Upper lobe of left lung (tissue), 6 donors: ENCODE data around the gene SLC17A9. TPM values are rescaled to one million over a fixed set of nuclear protein-coding genes. Genes with fewer than 3 reads are reported as not detected.
"Not testable (repeated sequence)": the region's sequence is repeated elsewhere in the genome, so short reads cannot be mapped to it uniquely, and the experiment has no call there.

Experiments
- ATAC-seq, 2 donors: fragments of 200-7000 bp; cut with Tn5 transposase; one replicate each; pipeline ENCODE4 v1.9.1; 2022; ENCODE audit warnings: mild to moderate bottlenecking in 2 of 2, moderate library complexity in 2 of 2; ENCODE audit not compliant: low FRiP score in 2 of 2
- DNase-seq, 2 donors: peaks; one replicate each; pipeline ENCODE4 v3.0.0-alpha.2; 2019 to 2020
- H3K27ac ChIP-seq, 4 donors: fragments of 200-600 bp; sonication (generic); one replicate each; pipeline ENCODE4 v1.5.1; 2016 to 2019
- H3K27me3 ChIP-seq, 4 donors: fragments of 200-600 bp; sonication (generic); one replicate each; pipeline ENCODE4 v1.5.1; 2017 to 2019
- H3K36me3 ChIP-seq, 4 donors: fragments of 200-600 bp; sonication (generic); one replicate each; pipeline ENCODE4 v1.5.1; 2016 to 2019
- H3K4me1 ChIP-seq, 4 donors: fragments of 200-600 bp; sonication (generic); one replicate each; pipeline ENCODE4 v1.5.1; 2018 to 2019
- H3K4me3 ChIP-seq, 4 donors: fragments of 200-600 bp; sonication (generic); one replicate each; pipeline ENCODE4 v1.5.1; 2017 to 2019; ENCODE audit warnings: mild to moderate bottlenecking in 2 of 4, moderate library complexity in 1 of 4
- H3K9me3 ChIP-seq, 4 donors: fragments of 200-600 bp; sonication (generic); one replicate each; pipeline ENCODE4 v1.5.1; 2018 to 2019
- EP300 ChIP-seq, 4 donors: sonication (generic); formaldehyde crosslinking; IDR thresholded peaks; one replicate each; pipeline ENCODE4 v1.5.1; 2017; ENCODE audit warnings: antibody characterized with exemption in 4 of 4, control low read depth in 2 of 4
- POLR2A ChIP-seq, 4 donors: fragments of 450-650 bp; IDR thresholded peaks; one replicate each; pipeline ENCODE4 v1.5.1; 2016 to 2017; ENCODE audit warnings: antibody characterized with exemption in 4 of 4, mild to moderate bottlenecking in 2 of 4
- POLR2AphosphoS5 ChIP-seq, 2 donors: sonication (generic); formaldehyde crosslinking; IDR thresholded peaks; one replicate each; pipeline ENCODE4 v1.5.1; 2017; ENCODE audit warnings: antibody characterized with exemption in 2 of 2
- WGBS, 2 donors: methylation state at CpG; one replicate each; pipeline ENCODE4 v1.1.5; 2017 to 2018; 5-methylcytosine and 5-hydroxymethylcytosine counted together
- total RNA-seq, 6 donors: library from RNA; depleted of rRNA in 4 of 6; stranded (reverse); fragments of >200 nt in 4 of 6; gene quantifications; one replicate each; pipeline versions ENCODE4 v1.1.0 to v1.2.1, GENCODE V29; 2016 to 2021
- TF ChIP-seq, protein P1 (sequence below), 6 experiments: fragments of 450-650 bp in 4 of 6; fragments of 200-600 bp in 2 of 6; sonication (generic) in 2 of 6; IDR thresholded peaks; one replicate each; pipeline ENCODE4 v1.5.1; 2016 to 2019; ENCODE audit warnings: antibody characterized with exemption in 6 of 6
- donor health status: DM: no; HTN: no; CAD: no; lungs with moderate emphysema.
- donor health status: DM: no; HTN: yes; CAD: no; lungs with severe emphysema.

SLC17A9 gene
- total RNA-seq, 6 donors from 2014 or later = 3.8 to 18.5 (median 14.4) TPM

DNA sequence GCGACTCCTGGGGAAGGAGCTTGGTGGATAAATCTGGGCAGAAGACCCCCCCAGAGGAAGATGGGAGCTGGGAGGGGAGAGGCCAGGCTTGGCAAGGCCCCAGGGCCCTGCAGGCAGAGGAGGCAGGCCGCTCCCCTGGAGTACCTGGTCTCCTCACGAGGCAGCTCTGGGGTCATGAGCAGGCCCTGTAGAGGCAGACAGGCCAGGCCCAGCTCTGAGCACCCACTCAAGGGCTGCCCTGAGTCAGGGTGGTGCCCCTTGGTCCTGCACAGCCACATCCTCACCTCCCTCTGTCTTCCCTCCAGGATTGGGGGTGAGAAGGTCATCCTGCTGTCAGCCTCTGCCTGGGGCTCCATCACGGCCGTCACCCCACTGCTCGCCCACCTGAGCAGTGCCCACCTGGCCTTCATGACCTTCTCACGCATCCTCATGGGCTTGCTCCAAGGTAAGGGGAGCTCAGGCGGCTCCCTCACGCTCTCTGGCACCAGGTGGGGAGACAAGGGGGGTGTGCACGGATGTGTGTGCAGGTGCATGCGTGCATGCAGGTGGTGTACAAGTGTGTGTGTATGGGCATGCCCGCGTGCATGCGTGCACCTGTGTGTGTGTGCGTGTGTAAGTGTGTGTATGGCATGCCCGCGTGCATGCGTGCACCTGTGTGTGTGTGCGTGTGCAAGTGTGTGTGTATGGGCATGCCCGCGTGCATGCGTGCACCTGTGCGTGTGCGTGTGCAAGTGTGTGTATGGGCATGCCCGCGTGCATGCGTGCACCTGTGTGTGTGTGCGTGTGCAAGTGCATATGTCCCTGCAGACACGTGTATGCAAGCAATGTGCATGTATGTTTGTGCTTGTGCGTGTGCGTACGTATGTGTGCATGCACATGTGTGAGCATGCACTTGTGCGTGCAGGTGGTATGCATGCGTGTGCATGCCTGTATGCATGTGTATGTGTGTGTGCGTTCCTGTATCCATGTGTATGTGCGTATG lies 4.9 kb downstream of the SLC17A9 start:
- H3K4me3 ChIP-seq = no peak overlapping the region
- H3K36me3 ChIP-seq = no peaks in the 10 kb centered on the region
- no peak overlapping the region for H3K27ac ChIP-seq
- no peaks in the 10 kb centered on the region for H3K27me3 ChIP-seq
- 92 to 97% methylated on average over 26 to 36 of the region's 36 CpGs for WGBS, 2 donors
- peaks cover 21 to 35% (median 23%) of the 10 kb centered on the region in 4 donors for H3K4me1 ChIP-seq
- peak in 1 of 2 donors; percentile 58 for DNase-seq
- no peak for ATAC-seq
- H3K9me3 ChIP-seq = no peaks in the 10 kb centered on the region
- no peak for TF ChIP-seq POLR2AphosphoS5 (IDR thresholded peaks at IDR 0.05)
- no peak for TF ChIP-seq POLR2A (IDR thresholded peaks at IDR 0.05)
- TF ChIP-seq, protein P1, sequence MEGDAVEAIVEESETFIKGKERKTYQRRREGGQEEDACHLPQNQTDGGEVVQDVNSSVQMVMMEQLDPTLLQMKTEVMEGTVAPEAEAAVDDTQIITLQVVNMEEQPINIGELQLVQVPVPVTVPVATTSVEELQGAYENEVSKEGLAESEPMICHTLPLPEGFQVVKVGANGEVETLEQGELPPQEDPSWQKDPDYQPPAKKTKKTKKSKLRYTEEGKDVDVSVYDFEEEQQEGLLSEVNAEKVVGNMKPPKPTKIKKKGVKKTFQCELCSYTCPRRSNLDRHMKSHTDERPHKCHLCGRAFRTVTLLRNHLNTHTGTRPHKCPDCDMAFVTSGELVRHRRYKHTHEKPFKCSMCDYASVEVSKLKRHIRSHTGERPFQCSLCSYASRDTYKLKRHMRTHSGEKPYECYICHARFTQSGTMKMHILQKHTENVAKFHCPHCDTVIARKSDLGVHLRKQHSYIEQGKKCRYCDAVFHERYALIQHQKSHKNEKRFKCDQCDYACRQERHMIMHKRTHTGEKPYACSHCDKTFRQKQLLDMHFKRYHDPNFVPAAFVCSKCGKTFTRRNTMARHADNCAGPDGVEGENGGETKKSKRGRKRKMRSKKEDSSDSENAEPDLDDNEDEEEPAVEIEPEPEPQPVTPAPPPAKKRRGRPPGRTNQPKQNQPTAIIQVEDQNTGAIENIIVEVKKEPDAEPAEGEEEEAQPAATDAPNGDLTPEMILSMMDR (IDR thresholded peaks at IDR 0.05) = no peak
- TF ChIP-seq EP300 (IDR thresholded peaks at IDR 0.05) = no peak

DNA sequence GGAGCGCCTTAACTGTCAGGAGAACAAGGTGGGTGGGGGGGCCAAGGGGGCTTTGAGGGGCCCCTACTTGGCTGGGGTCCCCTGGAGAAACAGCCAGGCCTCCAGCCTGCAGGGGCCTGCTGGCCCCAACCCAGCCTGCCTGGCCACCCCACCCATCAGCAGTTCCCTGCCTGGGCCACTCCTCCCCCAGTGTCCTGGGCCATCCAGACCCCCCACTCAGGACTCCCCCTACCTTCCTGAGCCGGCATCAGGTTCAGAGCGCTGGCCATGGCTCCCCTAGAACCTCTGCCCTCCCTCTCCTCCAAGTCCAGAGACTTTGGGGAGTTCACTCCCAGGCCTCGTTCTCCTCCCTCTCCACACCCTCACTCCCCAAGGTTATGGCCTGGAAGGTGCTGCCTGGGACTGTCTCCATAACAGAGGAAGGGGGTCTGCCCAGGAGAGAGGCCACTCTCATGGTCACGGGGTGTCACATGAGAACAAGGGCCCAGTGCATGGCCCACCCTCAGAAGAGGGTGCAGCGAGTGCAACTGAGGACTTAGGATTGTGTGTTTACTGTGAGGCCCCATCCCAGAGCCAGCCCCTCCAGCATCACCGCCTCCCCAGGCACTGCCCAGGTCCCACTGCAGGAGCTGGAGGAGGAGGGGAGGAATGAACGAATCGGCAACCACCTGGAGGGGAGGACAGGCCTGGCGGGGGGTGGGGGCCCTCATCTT lies 6.0 kb downstream of the SLC17A9 start:
- no peak for ATAC-seq
- peaks cover 0 to 2% (median under 1%) of the 10 kb centered on the region in 4 donors for H3K36me3 ChIP-seq

DNA sequence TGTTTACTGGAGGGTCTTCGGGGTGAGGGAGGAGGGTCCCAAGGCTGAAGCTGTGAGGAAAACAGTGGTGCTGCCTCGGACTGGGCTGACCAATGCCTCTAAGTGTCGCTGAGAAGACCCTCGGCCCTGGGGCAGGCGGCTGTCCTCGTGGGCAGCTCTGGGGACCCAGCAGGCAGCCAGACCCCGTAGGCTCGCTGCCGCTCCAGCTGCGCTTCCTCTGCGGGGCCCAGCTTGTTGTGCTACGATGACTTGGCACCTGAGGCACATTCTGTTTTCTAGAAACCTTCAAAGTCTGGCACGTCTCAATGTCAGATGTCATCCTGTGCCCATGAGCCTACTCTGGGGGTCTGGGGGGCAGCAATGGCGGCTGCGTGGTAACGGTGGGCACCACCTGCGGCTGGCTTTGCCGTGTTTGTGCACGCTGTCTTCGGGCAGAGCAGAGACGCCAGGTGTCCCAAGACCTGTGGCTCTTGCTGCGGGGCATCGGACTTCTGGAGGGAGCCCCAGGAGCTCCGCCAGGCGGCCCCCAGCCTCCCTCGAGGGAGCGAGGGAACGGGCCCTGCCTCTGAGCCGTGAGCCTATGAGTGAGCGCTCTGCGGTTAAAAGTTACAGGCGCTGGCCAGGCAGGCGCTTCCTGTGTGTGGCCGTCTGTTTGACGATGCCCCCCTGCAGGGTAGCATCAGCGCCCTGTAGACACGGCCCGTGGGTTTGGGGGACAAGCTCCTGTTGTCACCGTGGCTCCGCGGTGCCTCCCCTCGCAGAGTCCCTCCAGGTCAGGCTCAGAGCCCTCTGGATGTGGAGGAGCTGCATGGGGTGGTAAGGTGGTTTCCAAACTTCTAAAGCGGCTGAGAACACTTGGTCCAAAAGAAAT lies 6.8 kb downstream of the SLC17A9 start:
- Histone ChIP-seq H3K4me1 (peaks cover 4 to 16% (median 5%) of the 10 kb centered on the region in 4 donors), H3K4me3 (no peak overlapping the region), H3K27me3 (no peaks in the 10 kb centered on the region), H3K36me3 (peaks cover 0 to 9% (median 4%) of the 10 kb centered on the region in 4 donors), H3K9me3 (no peaks in the 10 kb centered on the region), H3K27ac (no peak overlapping the region)
- 56 to 83% methylated on average over 8 to 43 of the region's 43 CpGs for WGBS, 2 donors
- peak in 1 of 2 donors; percentile 69 for DNase-seq
- TF ChIP-seq POLR2AphosphoS5 (IDR thresholded peaks at IDR 0.05) (no peak), POLR2A (IDR thresholded peaks at IDR 0.05) (no peak)
- ATAC-seq = no peak

More for the DNA sequence above, 6.0 kb downstream of the SLC17A9 start:
- Histone ChIP-seq H3K4me3 (no peak overlapping the region), H3K4me1 (peaks cover 10 to 24% (median 12%) of the 10 kb centered on the region in 4 donors), H3K27me3 (no peaks in the 10 kb centered on the region), H3K27ac (no peak overlapping the region), H3K9me3 (no peaks in the 10 kb centered on the region)
- WGBS, 2 donors = 78 to 96% methylated on average over 5 to 10 of the region's 10 CpGs
- peak in 1 of 2 donors; percentile 27 for DNase-seq
- TF ChIP-seq, protein P1 (IDR thresholded peaks at IDR 0.05) = no peak
- TF ChIP-seq POLR2A (IDR thresholded peaks at IDR 0.05) (no peak), EP300 (IDR thresholded peaks at IDR 0.05) (no peak), POLR2AphosphoS5 (IDR thresholded peaks at IDR 0.05) (no peak)

- no peak for ATAC-seq
- WGBS, 2 donors = 90 to 93% methylated on average over 19 to 20 of the region's 20 CpGs
- Histone ChIP-seq H3K36me3 (peaks cover 0 to 9% (median 4%) of the 10 kb centered on the region in 4 donors), H3K27ac (no peak overlapping the region), H3K4me1 (peaks cover 0 to 9% (median 0%) of the 10 kb centered on the region in 4 donors), H3K27me3 (no peaks in the 10 kb centered on the region), H3K4me3 (no peak overlapping the region), H3K9me3 (no peaks in the 10 kb centered on the region)
- TF ChIP-seq POLR2AphosphoS5 (IDR thresholded peaks at IDR 0.05) (no peak), POLR2A (IDR thresholded peaks at IDR 0.05) (no peak), EP300 (IDR thresholded peaks at IDR 0.05) (no peak)
- TF ChIP-seq, protein P1 (IDR thresholded peaks at IDR 0.05) = no peak
- peak in 1 of 2 donors; percentile 53 for DNase-seq
Measured at GRCh38 chr20:62959998-62960436, 7.5 kb downstream of the SLC17A9 start.

DNA sequence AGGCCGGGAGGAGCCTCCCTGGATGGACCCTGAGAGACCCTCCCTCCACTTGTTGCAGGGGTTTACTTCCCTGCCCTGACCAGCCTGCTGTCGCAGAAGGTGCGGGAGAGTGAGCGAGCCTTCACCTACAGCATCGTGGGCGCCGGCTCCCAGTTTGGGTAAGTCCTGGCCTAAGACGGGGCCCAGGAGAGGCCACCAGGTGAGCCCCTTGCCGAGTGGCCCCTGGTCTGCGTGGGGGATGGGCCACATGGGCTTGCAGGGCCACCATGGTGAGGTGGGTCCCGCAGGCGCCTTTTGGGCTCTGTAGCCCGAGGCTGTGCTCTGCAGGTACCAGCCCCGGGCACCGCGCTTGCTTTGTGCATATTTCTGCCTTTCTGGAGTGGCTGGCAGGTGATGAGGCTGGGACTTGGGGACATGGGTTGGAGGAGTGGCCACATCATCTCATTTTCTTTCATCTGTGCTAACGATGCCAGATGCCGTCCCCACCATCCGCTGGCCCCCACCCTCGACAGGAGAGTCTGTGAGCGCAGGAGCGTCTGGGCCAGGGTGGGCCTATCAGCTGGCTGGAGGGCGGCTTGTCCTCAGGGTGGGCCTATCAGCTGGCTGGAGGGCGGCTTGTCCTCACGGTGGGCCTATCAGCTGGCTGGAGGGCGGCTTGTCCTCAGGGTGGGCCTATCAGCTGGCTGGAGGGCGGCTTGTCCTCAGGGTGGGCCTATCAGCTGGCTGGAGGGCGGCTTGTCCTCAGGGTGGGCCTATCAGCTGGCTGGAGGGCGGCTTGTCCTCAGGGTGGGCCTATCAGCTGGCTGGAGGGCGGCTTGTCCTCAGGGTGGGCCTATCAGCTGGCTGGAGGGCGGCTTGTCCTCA lies 8.2 kb downstream of the SLC17A9 start:
- H3K27ac ChIP-seq, H3K36me3 ChIP-seq, ATAC-seq, H3K4me3 ChIP-seq, H3K9me3 ChIP-seq, H3K4me1 ChIP-seq, H3K27me3 ChIP-seq: not testable (repeated sequence)
- 84 to 87% methylated on average over 3 to 20 of the region's 31 CpGs for WGBS, 2 donors
- peak in 1 of 2 donors; percentile 60 for DNase-seq
